OCI-LY1 (cell line): ENCODE measurements around the gene ATP9B.

Experiments used
- CTCF ChIP-seq: fragments of 200-600 bp; sonication (generic), shearing (Covaris generic); IDR thresholded peaks from 2 replicates; pipeline ENCODE4 v1.5.1; 2017; ENCODE audit warnings: mild to moderate bottlenecking, antibody characterized with exemption, low read length, moderate library complexity, mixed read lengths
- EZH2 ChIP-seq: fragments of 200-600 bp; sonication (generic), shearing (Covaris generic); IDR thresholded peaks from 2 replicates; pipeline ENCODE4 v1.8.0; 2017; ENCODE audit warnings: borderline replicate concordance, mixed run types, mild to moderate bottlenecking, antibody characterized with exemption, low read length, moderate library complexity, mixed read lengths

GRCh38 chr18:79305911-79306310, 236.7 kb downstream of the ATP9B start:
- TF ChIP-seq CTCF (no peak), EZH2 (no peak)
